Colonic mucosa (tissue), 4 donors: ENCODE measurements around the gene EFHC1. TPM values are rescaled to one million over a fixed set of nuclear protein-coding genes. Genes with fewer than 3 reads are reported as not detected.

ENCODE experiments used
- DNase-seq: peaks from one replicate; pipeline ENCODE4 v3.0.0-alpha.2; 2020
- H3K27ac ChIP-seq: fragments of 200-600 bp; one replicate; pipeline ENCODE4 v1.8.0; 2021
- H3K27me3 ChIP-seq: fragments of 200-600 bp; one replicate; pipeline ENCODE4 v1.8.0; 2021
- H3K36me3 ChIP-seq: fragments of 200-600 bp; one replicate; pipeline ENCODE4 v1.8.0; 2021
- H3K4me1 ChIP-seq: fragments of 200-600 bp; one replicate; pipeline ENCODE4 v1.8.0; 2021; ENCODE audit warnings: mild to moderate bottlenecking
- H3K4me3 ChIP-seq: fragments of 200-600 bp; one replicate; pipeline ENCODE4 v1.8.0; 2021
- H3K9ac ChIP-seq, 2 donors: one replicate each; pipeline ENCODE4 v1.7.0; 2013; ENCODE audit warnings: control low read depth in 2 of 2, low read depth in 2 of 2, low read length in 2 of 2
- H3K9me3 ChIP-seq: fragments of 200-600 bp; one replicate; pipeline ENCODE4 v1.8.0; 2021
- intact Hi-C: fragments of 100-400 bp; cut with DNase I; formaldehyde crosslinking; loops from one replicate; pipeline ENCODE4 v1.14.1; 2022
- total RNA-seq, 2 donors: library from RNA; stranded (reverse); fragmentation: NEBNext Ultra II Directional in 1 of 2; extraction: Animal tissue kit (Norgen Biotek cat#: 25700) in 1 of 2; gene quantifications; one replicate each; pipeline ENCODE4 v1.2.1, GENCODE V29; 2021
- TF ChIP-seq, protein P1 (sequence below): fragments of 200-600 bp; IDR thresholded peaks from one replicate; pipeline ENCODE4 v1.8.0; 2022; ENCODE audit warnings: antibody characterized with exemption, mild to moderate bottlenecking
- donor health status: healthy.
- donor health status: DM: no; HTN: no; CAD: no.
- donor health status: DM: no; HTN: no; CAD: no.

EFHC1 gene
- total RNA-seq, 2 donors from 2014 or later = 6.2 to 9.5 TPM

DNA sequence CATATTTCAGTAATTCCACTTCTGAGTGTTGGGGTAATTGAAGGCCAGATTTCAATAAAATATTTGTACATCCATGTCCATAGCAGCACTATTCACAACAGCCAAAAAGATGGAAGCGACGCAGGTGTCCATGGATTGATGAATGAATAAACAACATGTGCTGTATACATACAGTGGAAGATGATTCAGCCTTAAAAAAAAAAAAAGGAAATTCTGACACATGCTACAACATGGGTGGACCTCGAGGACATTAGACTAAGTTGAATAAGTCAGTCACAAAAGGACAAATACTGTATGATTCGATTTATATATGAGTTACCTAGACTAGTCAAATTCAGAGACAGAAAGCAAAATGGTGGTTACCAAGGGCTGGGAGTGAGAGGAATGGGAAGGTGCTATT is 99.5 kb downstream of the EFHC1 start:
- Histone ChIP-seq H3K36me3 (no peaks in the 10 kb centered on the region), H3K4me3 (no peak overlapping the region), H3K9ac (no peak overlapping the region), H3K4me1 (peaks cover 4% of the 10 kb centered on the region), H3K27ac (no peak overlapping the region), H3K27me3 (no peaks in the 10 kb centered on the region), H3K9me3 (no peaks in the 10 kb centered on the region)
- DNase-seq = no peak
- TF ChIP-seq, protein P1, sequence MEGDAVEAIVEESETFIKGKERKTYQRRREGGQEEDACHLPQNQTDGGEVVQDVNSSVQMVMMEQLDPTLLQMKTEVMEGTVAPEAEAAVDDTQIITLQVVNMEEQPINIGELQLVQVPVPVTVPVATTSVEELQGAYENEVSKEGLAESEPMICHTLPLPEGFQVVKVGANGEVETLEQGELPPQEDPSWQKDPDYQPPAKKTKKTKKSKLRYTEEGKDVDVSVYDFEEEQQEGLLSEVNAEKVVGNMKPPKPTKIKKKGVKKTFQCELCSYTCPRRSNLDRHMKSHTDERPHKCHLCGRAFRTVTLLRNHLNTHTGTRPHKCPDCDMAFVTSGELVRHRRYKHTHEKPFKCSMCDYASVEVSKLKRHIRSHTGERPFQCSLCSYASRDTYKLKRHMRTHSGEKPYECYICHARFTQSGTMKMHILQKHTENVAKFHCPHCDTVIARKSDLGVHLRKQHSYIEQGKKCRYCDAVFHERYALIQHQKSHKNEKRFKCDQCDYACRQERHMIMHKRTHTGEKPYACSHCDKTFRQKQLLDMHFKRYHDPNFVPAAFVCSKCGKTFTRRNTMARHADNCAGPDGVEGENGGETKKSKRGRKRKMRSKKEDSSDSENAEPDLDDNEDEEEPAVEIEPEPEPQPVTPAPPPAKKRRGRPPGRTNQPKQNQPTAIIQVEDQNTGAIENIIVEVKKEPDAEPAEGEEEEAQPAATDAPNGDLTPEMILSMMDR = no peak
- intact Hi-C loops = no loop called here

DNA sequence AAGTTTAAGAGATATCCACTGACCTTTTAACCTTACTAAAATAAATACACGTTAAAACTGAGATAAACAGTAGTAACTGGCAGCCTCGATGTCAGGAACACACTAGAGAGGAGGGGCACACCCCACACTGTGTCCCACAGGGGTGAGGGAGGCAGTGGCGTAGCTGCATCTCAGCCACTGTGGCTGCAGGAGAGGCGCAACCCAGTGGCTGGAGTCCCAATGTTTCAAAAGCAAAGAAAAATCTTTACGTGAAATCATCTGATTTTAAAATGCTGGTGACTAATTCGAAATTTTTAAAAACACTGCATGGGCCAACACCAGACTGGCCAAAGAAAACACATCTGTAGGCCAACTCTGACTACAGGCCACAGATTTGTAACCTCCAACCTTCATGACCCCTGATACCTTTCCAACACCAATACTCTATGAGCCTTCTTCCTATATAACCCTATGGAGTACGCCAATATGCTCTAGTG is 102.0 kb downstream of the EFHC1 start:
- Histone ChIP-seq H3K27me3 (no peaks in the 10 kb centered on the region), H3K9me3 (no peaks in the 10 kb centered on the region), H3K4me3 (no peak overlapping the region), H3K4me1 (peaks cover 4% of the 10 kb centered on the region), H3K27ac (no peak overlapping the region), H3K9ac (no peak overlapping the region), H3K36me3 (no peaks in the 10 kb centered on the region)
- DNase-seq = no peak
- intact Hi-C loops = no loop called here
- TF ChIP-seq, protein P1 = no peak

DNA sequence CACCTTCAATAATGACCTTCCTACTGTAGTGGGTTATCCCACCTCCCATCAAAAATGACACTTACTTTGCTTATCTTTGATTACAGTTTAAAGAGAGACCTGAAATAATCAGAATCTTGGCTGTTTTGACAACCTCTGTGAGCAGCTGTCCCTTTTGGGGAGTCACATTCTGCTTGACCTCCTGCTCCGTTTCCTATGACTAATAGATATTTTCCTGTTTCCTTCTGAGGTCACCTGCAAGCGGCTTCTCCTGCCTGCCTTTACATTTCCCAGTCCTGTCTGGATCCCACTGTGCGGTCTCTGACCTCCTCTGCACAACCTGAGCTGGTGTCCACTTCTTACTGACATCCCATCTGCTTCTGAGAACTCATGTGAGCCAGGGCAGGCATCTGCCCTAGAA is 102.5 kb downstream of the EFHC1 start:
- Histone ChIP-seq H3K27ac (no peak overlapping the region), H3K4me3 (no peak overlapping the region), H3K36me3 (no peaks in the 10 kb centered on the region), H3K4me1 (peaks cover 4% of the 10 kb centered on the region), H3K9me3 (no peaks in the 10 kb centered on the region), H3K27me3 (no peaks in the 10 kb centered on the region), H3K9ac (peak overlapping the region in 1 of 2 donors; percentile 12)
- TF ChIP-seq, protein P1 = no peak
- no peak for DNase-seq
- intact Hi-C loops = no loop called here

DNA sequence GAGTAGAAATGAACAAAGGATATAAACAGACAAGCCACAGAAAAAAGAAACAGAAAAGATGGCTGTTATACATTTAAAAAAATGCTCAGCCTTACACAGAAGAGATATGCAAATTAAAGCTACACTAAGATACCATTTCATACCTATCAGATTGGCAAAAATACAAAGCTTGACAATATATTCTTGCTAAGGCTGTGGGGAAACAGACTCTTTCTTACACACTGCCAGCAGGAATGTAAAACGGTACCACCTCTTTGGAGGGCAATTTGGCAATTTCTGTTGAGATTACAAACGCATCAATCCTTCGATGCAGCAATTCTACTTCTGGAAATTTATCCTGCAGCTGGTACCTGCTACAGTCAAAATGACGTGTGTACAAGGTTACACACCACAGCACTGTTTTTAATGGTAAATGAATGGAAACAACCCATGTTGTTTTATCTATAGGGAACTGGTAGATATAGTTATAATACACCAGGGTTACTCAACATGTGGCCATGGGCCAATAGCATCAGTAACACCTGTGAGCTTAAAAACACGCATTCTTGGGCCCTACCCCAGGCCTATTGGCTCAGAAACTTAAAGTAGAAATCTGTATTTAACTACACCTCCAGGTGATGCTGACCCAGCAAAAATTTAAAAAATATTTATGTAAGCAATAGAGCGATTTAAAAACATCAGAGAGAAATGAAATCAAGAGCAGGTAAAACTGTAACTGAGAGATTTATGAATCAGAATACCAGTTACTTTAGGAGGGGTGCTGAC is 103.4 kb downstream of the EFHC1 start:
- Histone ChIP-seq H3K4me3 (no peak overlapping the region), H3K27me3 (no peaks in the 10 kb centered on the region), H3K36me3 (no peaks in the 10 kb centered on the region), H3K9ac (no peak overlapping the region), H3K27ac (no peak overlapping the region), H3K9me3 (no peaks in the 10 kb centered on the region), H3K4me1 (peaks cover 4% of the 10 kb centered on the region)
- no peak for DNase-seq
- intact Hi-C loops = no loop called here
- TF ChIP-seq, protein P1 = no peak

DNA sequence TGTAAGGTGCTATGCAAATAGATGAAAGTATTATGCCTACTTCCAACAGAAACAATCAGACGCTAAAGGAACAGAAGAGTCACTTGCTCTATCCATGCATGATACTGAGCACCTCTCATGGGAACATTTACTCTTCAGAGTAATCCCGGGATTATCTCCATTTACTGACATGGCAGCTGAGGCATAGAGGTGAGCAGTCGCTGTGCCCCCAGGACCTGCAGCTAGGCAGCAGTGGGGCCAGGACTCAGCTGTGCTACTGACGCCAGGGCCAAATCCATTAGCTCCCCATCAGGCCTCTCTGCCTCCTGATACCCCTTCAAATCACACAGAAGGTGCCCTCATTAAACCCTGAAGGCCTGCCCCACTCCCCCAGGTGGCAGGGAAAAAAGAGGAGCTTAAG is 104.8 kb downstream of the EFHC1 start:
- no peak for DNase-seq
- TF ChIP-seq, protein P1 = no peak
- H3K36me3 ChIP-seq = no peaks in the 10 kb centered on the region

More for the DNA sequence above, 104.8 kb downstream of the EFHC1 start:
- no peak overlapping the region for H3K9ac ChIP-seq
- intact Hi-C loops = no loop called here
- no peak overlapping the region for H3K27ac ChIP-seq
- H3K9me3 ChIP-seq = no peaks in the 10 kb centered on the region
- no peak overlapping the region for H3K4me3 ChIP-seq
- peaks cover 4% of the 10 kb centered on the region for H3K4me1 ChIP-seq
- no peaks in the 10 kb centered on the region for H3K27me3 ChIP-seq
